AG20443 (cell line): ENCODE results near the gene POLR3GL.

Experiments used
- DNase-seq: peaks from one replicate; pipeline ENCODE4 v3.0.0; 2012; ENCODE audit warnings: low spot score, mixed read lengths

The POLR3GL gene

DNA sequence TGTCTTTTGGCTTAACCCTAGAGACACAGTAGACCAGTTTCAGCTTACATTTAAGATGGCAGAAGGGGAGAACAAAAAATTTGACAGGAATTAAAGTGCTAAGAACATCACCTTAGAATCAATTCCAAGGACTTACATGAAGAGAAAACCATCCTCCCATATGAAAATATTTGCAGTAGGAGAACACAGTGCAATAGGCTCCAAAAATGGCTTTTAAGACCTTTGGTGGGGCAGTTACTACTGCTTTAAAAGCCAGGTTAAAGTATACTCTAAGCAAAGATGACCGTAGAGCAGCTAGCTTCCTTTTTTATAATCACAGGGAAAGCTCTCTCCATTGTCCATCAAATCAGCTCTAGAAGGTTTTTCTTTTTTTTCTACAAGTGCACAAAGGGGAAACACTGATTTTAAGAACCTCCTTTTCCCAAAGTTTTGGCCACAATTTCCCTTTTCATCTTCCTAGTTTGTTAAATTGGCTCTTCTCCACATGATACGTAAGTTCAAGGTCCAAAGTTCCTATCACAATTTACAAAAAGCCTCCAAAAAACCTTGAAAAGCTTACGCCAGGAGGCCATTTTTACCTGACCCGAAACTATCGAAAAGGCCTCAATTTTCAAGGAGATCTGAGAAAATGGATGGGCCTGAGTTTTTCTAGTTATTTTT lies 28.6 kb downstream of the POLR3GL start:
- no peak for DNase-seq

DNA sequence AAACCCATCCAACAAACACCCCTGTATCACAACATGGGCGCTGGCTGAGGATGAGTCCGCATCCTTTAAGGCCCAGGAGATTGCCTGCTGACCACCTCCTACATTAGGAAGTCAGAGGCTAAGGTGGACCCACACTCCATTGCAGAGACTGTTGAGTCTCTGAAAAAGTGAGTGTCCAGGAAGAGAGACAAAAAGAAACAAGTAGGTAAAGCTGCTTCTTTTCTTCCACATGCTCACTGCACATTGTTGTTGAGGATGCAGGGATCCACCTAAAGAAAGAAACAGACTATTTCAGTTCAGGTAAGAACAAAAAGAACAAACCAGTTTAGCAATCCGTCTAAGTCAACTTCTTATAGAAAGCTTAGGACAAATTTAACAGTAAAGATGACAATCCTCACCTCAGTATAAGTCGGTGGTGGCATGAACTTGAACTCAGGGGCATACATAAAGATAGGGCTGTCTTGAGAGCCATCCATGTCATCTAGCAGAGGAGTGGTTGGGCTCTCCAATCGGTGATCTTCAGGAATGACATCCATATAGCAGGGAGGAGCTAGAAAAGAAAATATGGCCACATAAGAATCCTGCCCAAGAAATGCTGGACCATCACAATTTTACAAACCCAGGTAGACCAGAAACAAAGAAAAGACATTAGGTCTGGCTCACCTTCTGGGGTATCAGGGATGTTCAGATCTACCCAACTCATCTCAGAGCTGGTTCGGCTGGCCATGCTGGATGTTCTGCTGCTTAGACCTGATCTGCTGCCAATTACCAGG lies 29.3 kb downstream of the POLR3GL start:
- DNase-seq: no peak

DNA sequence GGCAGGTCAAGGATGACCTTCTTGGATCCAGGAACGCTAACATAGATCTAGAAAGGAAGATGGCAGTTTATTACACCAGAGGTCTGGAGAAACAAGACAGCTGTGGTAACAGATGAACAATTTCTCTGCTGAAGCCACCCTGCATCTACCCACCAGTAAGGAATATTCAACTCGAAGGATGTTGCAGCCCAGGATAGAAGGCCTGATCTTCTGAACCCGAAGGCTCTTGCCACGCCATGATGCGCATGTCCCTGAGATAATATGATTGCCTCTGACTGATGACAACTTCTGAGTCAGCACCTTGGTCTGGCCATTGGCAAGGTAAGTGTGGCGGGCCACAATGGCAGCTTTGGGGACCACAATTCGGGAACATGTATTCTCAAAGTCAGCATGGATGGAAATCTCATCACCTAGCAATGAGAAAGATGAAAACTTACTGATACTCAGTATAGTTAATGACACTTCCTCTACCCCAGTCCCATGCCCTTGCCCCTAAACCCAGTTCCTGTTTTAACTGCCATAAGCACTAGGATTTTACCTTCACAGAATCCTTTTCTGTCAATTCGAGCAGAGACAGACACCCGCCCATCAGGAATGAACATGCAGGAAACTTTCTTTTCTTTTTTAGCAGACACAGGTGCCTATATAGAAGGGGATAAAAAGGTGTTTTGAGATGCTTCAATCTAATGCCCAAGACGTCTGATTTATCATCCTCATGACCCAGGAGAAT lies 30.1 kb downstream of the POLR3GL start:
- DNase-seq: no peak

DNA sequence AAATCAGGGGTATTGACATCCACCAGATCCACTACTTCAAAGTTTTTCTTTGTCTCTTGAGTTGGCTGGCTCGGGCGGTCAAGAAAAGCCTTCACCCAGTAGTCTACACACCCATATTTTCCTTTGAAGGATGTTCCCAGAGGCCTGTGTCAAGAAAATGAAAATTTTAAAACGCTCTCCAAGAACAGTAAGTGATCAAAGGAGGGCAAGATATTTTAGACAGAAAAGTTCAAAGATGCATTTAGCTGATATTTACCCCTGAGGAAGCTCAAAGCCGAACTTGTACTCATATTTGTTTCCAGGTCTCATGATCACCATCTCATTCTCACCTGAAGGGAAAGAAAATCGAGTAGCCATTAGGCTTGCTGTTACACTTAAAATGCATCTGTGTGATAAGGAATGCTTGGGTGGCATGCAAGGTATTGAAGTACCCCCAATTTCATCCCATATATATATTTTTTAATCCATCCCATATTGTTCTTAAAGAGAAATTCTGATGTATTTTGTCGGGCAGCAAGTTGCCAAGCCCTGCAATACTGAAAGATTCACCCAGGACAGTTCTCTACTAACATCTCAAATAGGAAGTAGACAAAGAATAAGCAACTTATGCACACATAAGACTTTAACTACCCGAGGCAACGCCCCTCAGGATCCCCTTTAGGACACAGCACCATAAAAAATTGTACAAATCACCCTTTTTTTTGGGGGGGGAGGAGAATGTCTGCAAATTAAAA lies 30.8 kb downstream of the POLR3GL start:
- no peak for DNase-seq

DNA sequence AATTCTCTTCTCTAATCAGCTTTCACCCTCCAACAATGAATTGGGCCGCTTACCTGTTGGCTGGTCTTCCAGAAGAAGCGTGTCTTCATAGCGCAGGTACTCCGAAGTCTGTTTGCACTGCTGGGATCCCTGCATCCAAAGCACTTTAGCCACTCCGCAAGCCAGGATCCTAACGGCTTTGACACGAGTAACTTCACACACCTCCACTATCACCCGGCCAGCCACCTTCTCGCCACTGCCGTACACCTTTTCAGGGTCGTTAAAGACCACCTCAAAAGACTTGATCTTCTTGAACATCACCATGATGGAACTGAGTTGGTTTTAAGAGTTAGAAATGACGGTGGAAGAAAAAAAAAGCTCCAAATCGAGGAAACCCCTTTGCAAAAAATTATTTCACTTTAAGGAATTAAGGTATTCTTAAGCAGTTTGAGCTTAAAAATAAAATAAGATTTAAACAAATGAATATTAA lies 31.5 kb downstream of the POLR3GL start:
- no peak for DNase-seq

DNA sequence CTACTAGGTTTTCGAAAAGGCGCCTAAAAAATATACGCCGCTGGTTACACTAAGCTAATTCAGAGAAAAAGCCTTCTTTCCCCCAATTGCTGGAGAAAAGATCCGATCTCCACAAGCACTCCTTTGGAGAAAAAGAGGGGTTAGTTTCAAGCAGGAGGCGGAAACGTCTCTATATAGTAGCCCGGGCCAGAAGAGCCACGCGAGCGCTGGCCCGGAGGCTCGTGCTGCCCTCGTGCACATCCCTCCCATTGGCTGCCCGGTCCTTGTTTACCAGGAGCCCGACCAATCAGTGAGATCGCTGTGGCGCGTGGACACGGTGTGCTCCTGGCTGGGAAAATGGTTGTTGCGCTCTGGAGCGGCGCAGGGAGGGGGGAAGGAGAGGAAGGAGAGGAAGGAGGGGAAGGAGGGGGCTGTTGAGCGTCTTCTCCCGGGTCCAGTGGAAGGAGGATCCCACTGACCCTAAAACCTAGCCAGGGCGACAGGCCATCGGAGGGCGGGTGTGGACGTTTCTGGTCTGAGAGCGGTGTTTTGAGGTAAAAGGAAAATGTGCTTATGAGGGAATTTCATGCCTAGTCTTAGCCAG lies 32.0 kb downstream of the POLR3GL start, which contains the start of gene TXNIP:
Gene TXNIP (minus strand): TSS at position 147 of the 583 bp plus-strand sequence. CDS start 313 bp downstream, outside the sequence.
- DNase-seq: peak; percentile 99

DNA sequence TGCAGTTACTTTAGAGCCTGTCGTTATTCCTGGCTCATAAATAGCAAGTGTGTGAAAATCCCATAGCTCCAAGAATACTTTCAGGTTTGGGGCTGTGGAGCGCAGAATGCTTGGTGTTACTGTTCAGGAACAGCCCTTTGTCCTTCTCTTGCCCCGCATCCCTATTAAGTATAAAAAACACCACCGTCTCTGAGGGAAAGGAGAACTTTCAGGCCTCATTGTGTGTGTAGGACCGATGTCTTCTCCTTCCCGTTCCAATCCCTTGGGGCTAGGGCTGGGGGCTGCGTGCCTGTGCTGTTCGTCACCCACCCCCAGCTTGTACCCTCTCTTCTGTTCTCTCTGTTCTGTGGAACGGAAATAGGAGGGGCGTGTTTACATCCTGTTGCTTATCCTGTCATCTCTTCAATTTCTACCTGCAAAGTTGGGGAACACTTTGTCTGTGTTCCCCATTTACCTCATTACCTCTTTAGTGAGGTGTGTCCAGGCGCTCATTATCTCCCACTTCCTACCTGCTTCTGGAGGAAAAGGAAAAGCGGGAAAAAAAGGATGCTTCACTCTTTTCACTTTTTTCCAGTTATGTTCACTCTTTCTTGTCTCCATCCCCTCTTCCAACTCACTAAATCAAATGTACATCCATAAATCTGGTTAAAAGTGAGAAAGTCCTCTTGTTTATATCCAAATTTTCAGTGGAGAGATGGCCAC lies 32.7 kb downstream of the POLR3GL start:
- no peak for DNase-seq

DNA sequence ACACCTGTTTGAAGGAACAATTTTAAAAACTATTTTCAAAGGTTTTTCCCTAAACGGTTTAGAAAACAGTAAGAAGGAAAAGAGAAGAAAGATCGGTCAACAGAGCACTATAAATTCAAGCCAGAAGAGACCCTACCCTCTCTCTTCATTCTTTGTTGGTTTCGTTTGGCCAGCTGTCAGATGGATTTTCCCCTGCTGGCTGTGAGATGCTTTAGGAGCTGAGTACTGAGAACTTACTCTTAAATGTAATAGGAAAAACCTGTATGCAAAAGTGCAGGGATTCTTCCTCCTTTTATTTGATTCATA lies 33.2 kb downstream of the POLR3GL start:
- DNase-seq: no peak

DNA sequence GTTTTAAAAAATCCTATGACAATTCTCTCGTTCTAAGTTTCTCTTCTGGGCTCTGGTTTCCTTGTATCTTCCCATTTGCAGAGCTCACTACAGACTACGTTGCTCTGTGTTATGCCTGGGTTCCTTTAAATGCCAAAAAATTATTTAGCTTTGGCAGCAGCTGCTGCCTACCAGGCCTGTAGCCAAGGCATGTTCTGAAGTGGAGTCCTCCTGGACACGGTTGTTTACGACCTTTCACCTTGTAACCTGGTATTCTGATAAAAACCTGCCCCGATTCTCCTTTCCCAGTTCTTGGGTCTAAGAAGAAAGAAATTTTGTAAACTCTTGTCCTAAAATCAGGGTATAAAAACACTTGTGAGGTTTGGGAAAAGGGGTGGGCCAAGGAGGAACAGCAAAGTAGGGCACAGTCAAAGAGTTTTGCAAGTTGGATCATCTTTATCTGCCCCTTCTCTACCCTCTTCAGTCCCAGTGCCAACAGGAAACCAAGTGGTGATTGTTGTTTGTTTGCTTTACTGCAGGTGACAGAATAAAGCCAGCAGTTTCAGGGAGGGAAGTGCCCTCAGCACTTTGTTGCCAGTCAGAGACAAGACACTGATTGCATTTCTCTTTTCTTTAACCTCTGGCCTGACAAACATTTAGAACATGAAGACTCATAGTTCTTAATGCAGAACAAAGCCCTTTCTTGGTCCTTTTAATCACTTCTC lies 35.0 kb downstream of the POLR3GL start:
- DNase-seq: no peak

DNA sequence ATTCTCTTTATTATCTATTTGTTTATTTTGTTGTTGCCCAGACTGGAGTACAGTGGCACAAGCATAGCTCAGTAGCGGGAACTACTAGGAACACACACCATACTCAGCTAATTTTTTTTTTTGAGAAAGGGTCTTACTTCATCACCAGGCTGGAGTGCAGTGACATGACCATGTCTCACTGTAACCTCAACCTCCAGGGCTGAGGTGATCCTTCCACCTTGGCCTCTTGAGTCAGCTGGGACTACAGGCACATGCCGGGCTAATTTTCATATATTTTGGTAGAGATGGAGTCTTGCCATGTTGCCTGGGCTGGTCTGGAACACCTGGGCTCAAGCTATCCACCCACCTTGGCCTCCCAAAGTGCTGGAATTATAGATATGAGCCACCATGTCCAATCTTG lies 37.2 kb downstream of the POLR3GL start:
- DNase-seq: no peak

DNA sequence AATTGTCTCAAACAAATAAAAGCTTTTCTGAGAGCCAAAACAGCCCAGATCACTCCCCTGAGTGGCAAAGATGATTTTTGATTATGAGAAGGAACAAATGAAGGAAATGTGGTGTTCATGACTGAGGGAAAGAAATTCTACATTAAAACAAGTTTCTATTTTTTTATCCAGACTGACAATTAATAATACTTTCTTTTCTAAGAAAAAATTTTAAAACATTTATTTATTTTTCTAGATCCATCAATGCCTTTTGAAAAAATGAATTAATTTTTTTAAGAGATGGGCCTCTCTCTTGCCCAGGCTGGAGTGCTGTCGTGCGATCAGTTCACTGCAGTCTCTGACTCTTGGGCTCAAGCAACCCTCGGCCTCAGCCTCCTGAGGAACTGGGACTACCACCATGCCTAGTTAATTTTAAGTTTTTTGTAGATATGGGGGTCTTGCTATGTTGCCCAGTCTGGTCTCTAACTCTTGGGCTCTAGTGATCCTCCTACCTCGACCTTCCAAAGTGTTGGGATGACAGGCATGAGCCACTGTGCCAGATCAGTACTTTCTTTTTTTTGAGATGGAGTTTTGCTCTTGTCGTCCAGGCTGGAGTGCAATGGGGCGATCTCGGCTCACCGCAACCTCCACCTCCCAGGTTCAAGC lies 43.1 kb downstream of the POLR3GL start:
- no peak for DNase-seq

DNA sequence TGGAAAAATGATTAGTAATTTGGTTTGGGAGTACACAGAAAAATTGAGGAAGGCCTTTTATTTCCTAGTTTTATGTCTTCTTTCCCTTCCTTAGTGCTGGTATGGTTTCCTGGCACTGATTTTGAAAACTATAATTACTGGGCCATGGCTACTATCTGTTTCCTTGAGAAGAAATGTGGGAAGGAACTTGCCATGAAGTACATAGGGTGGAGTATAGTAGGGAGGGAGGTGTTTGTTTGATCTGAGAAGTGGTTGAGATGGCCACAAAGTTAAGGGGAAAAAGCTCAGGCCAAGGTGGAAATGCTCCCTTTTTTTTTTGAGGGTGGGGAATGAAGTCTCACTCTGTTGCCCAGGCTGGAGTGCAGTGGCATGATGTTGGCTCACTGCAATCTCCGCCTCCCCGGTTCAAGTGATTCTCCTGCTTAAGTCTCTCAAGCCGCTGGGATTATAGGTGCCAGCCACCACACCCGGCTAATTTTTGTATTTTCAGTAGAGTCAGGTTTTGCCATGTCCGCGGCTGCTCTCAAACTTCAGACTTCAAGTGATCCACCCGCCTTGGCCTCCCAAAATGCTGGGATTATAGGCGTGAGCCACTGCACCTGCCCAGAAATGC lies 45.7 kb downstream of the POLR3GL start:
- DNase-seq: no peak

DNA sequence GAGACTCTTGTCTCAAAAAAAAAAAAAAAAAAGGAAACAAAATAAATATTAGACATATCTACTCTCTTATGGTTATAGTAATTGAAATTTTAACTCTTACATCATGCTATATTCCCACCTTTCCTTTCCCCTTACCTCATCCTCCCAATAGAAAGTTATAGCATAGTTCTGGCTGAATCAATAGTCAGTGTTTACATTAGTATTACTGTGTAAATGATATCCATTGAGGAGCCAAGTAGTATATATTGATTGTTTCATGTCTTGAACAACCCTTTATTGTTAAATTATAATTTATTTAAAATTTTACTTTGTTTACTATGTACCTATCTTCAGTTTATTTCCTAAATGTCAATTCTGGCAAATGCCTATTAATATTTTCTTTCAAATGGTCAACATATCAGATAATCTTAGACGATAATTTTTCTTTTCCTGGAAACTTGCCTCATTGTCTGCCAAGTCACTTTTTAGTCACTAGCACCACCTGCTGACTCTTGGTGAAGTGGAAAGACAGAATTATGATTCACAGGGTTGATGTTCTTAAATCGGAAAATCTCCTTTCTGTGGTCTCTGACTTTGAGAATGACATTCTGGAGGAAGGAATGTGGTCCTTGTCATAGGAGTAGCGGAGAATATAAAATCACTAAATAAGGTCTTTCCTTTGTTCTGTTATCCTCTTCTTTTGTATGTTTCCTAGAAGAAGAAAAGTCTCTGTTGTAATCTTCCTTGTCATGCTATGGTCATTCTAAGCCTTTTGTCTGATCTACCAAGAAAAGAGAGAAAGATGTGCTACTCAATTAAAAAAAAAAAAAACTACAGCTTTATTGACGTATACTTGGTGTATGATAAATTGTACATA lies 48.4 kb downstream of the POLR3GL start:
- peak; percentile 75 for DNase-seq

DNA sequence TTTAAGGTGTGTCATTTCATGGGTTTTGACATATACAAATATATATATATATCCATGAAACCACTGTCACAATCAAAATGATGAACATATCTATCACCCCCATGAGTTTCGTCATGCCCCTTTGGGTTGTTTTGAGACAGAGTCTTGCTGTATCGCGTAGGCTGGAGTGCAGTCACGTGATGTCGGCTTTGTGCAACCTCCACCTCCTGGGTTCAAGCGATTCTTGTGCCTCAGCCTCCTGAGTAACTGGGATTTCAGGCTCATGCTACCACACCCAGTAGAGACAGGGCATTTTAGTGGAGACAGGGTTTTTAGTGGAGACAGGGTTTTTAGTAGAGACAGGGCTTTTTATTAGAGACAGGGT lies 49.1 kb downstream of the POLR3GL start:
- DNase-seq: no peak

DNA sequence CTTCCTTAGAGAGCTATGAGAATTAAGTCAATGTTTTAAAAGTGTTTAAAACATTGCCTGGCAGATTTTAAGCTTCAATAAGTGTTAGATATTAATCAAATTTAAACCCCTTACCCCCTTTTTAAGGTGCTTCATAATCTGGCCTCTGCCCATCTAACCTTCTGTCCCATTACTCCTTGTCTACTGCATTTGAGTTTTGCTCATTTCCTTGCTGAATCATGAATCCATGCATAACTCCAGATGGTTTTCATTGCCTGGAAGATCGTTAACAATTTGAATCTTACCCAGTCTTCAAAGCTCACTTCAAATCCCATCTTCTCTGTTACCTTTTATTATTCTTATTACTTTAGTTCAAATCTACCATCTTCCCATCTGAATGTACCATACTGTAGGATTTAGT lies 52.4 kb downstream of the POLR3GL start:
- DNase-seq: peak; percentile 38

DNA sequence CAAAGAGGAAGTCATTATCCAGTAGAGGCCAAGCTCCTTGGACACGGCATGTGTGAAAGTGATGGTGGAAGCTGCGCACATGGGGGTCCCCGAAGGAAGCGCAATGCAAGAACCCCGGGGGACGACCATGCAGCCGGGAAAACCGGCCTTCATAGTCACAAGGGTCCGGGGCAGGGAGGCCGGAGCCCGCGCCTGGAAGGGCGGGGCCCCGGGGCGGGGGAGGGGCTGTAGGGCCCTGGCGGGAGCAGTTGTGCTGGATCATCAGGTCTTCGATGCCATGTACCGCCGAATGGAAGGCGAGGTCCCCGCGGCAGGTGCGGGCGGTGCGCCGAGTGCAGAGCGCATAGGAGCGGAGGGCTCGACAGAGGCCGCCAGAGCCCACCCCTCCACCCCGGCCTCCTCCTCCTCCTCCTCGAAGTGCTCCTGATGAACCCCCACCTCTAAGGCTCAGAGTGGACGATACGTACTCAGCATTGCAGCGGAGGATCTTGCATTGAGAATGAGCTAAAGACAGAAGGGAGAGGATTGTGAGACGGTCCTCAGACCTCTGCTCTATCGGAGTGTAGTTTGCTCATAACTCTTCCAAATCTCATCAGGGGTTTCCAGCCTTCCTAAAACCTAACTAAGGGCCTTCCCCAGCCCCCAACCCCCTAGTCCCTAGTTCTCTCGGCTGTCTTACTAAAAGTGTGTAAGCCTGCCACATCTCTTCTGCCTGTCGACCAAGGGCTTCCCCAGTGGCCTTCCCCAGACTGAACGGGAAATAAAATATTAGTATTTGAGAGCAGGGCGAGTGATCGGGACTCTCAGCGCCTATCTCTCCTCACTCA lies 55.0 kb downstream of the POLR3GL start:
- DNase-seq: no peak

DNA sequence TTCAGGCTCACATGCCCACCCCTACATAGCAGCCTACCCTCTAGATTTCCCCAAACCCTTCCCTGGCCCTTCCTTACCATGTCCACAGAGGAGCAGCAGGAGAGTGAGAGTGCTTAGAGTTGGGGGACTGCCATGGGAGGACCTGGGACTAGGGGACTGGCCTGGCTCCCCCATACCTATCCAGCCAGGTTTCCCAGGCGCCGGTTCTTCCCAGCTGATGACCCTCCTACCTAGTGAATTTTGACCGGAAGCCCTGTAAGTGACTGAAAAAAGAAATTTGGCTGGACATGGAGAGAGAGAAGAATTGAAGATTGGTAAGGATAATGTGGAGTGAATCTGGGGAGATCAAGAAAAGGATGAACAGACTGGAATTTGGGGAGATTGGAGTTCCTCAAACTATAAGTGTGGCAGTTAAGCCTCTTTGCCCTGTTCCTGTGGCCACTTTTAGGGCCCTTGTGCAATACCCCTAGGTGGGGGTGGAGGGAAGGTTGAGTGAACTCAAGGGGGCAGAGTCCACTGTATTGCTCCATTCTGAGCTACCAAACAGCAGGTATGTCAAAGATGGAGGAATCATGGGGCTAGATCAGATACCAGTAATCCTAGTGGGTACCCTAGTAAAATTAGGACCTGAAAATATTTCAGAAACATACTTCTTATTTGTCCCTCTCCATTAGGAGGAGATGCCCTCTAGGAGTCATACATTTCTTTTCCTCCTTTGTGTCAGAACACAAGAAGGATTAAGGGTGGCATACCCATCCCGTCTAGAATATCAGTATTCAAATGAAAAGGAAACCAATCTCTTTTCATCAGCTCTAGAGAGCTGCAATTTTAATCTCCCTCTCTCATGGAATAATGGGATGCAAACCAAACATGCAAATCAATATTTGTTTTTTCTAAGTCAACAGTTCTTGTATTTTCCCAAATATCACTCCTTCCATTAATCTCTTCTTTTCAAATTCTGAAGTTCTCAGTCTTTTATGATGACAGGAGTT lies 55.9 kb downstream of the POLR3GL start:
- DNase-seq: no peak
